ENCODE measurements around the gene RASL11B. TPM values are rescaled to one million over a fixed set of nuclear protein-coding genes. Genes with fewer than 3 reads are reported as not detected.

The RASL11B gene
- total and polyA plus RNA-seq, 10 of the 15 experiments (the other 5 are each of a cell fraction or from before 2014, with no cell fraction given), result 0.06 to 0.45 (median 0.08) TPM; not detected in 5

DNA sequence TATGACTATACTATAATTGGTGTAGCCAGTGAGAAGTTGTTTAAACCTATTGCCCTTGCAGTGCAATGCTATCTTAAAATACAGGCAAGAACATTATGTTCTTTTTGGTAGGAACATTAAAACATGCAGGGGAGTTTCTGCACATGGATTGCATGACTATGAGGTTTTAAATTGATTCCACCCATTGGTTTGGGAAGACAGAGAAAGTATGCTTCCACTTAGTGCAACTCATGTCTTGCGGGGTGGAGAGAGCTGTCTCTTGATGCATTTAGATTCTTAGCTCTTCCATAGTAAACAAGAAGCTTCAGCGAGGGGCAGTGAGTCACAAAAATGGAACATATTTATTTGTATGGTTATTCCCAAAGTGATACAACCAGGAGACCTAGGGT is 39.5 kb upstream of the RASL11B start:
- ATAC-seq (no peak), FAIRE-seq (no peak), DNase-seq (ENCODE audit: low read depth, low spot score) (no peak)
- intact Hi-C loops (cut with micrococcal nuclease; ENCODE audit: unreplicated experiment), result no loop called here
- Histone ChIP-seq H3K9me3 (replicated peaks; ENCODE audit: control insufficient read depth, insufficient read depth, low read length) (no peaks in the 10 kb centered on the region), H3K79me2 (ENCODE audit: control insufficient read depth, insufficient read depth, low read length) (no peaks in the 10 kb centered on the region), H3K36me3 (ENCODE audit: control insufficient read depth in 2 of 2, insufficient read depth in 2 of 2, low read length in 1 of 2) (no peaks in the 10 kb centered on the region), H3K4me3 (no peak overlapping the region), H3K27me3 (replicated peaks in 1 of 2; ENCODE audit: control insufficient read depth in 2 of 2, insufficient read depth in 2 of 2, low read length in 1 of 2) (no peaks in the 10 kb centered on the region), H3K4me2 (ENCODE audit: control insufficient read depth, insufficient read depth) (no peak overlapping the region), H3K4me1 (ENCODE audit: control insufficient read depth, insufficient read depth, low read length) (no peaks in the 10 kb centered on the region), H3K9ac (ENCODE audit: control insufficient read depth, insufficient read depth, low read length) (no peak overlapping the region), H2AFZ (ENCODE audit: control insufficient read depth, low read depth, low read length) (no peak overlapping the region), H4K20me1 (ENCODE audit: control insufficient read depth, insufficient read depth) (no peaks in the 10 kb centered on the region), H3K27ac (ENCODE audit: control insufficient read depth, insufficient read depth) (no peak overlapping the region)
- ChIA-PET POLR2A (interaction anchor here (0.6 kb wide), 1 partner anchor 8 kb away, joined by 4 read pairs; no protein-coding TSS in a partner anchor), SMC1A (ENCODE audit: uncharacterized antibody, unreplicated experiment) (no interaction called here), RAD21 (ENCODE audit: unreplicated experiment) (no interaction called here), CTCF (no interaction called here)
- in situ Hi-C loops (cut with MboI), result no loop called here
- WGBS (ENCODE audit: insufficient coverage, insufficient replicate concordance, low lambda C conversion rate, missing lambda C conversion rate), result 50% methylated on average over 2 of the region's 2 CpGs
- BruUV-seq (replicated peaks), result no TSS peak
- TF ChIP-seq ETV6 (conservative IDR thresholded peaks at IDR 0.05 in 1 of 2, IDR thresholded peaks at IDR 0.05 in 1 of 2; ENCODE audit: borderline replicate concordance in 1 of 2, low read depth in 1 of 2) (no peak), IKZF2 (IDR thresholded peaks at IDR 0.05) (no peak), BCL11A (IDR thresholded peaks at IDR 0.05; ENCODE audit: low read depth, low read length) (no peak), IRF4 (IDR thresholded peaks at IDR 0.05; ENCODE audit: low read depth, low read length) (no peak), SIX5 (IDR thresholded peaks at IDR 0.05; ENCODE audit: low read depth, low read length, severe bottlenecking) (no peak), SRF (IDR thresholded peaks at IDR 0.05; ENCODE audit: low read depth in 2 of 2, low read length in 2 of 2) (no peak), SMARCA5 (IDR thresholded peaks at IDR 0.05) (no peak), BACH1 (IDR thresholded peaks at IDR 0.05; ENCODE audit: borderline replicate concordance) (no peak), TAF1 (IDR thresholded peaks at IDR 0.05; ENCODE audit: borderline replicate concordance, low read depth, low read length) (no peak), MEF2A (IDR thresholded peaks at IDR 0.05; ENCODE audit: insufficient read depth, low read depth, low read length) (no peak), SMAD1 (IDR thresholded peaks at IDR 0.05; ENCODE audit: low read depth, partially characterized antibody) (no peak)
- TF ChIP-seq, protein P1, sequence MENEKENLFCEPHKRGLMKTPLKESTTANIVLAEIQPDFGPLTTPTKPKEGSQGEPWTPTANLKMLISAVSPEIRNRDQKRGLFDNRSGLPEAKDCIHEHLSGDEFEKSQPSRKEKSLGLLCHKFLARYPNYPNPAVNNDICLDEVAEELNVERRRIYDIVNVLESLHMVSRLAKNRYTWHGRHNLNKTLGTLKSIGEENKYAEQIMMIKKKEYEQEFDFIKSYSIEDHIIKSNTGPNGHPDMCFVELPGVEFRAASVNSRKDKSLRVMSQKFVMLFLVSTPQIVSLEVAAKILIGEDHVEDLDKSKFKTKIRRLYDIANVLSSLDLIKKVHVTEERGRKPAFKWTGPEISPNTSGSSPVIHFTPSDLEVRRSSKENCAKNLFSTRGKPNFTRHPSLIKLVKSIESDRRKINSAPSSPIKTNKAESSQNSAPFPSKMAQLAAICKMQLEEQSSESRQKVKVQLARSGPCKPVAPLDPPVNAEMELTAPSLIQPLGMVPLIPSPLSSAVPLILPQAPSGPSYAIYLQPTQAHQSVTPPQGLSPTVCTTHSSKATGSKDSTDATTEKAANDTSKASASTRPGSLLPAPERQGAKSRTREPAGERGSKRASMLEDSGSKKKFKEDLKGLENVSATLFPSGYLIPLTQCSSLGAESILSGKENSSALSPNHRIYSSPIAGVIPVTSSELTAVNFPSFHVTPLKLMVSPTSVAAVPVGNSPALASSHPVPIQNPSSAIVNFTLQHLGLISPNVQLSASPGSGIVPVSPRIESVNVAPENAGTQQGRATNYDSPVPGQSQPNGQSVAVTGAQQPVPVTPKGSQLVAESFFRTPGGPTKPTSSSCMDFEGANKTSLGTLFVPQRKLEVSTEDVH (IDR thresholded peaks at IDR 0.05; ENCODE audit: low read depth, partially characterized antibody), result no peak
- TF ChIP-seq, protein P2, sequence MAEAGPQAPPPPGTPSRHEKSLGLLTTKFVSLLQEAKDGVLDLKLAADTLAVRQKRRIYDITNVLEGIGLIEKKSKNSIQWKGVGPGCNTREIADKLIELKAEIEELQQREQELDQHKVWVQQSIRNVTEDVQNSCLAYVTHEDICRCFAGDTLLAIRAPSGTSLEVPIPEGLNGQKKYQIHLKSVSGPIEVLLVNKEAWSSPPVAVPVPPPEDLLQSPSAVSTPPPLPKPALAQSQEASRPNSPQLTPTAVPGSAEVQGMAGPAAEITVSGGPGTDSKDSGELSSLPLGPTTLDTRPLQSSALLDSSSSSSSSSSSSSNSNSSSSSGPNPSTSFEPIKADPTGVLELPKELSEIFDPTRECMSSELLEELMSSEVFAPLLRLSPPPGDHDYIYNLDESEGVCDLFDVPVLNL (IDR thresholded peaks at IDR 0.05; ENCODE audit: low read depth, low read length), result no peak
- TF ChIP-seq, protein P3, sequence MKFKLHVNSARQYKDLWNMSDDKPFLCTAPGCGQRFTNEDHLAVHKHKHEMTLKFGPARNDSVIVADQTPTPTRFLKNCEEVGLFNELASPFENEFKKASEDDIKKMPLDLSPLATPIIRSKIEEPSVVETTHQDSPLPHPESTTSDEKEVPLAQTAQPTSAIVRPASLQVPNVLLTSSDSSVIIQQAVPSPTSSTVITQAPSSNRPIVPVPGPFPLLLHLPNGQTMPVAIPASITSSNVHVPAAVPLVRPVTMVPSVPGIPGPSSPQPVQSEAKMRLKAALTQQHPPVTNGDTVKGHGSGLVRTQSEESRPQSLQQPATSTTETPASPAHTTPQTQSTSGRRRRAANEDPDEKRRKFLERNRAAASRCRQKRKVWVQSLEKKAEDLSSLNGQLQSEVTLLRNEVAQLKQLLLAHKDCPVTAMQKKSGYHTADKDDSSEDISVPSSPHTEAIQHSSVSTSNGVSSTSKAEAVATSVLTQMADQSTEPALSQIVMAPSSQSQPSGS (IDR thresholded peaks at IDR 0.05; ENCODE audit: low read length), result no peak
- TF ChIP-seq, protein P4, sequence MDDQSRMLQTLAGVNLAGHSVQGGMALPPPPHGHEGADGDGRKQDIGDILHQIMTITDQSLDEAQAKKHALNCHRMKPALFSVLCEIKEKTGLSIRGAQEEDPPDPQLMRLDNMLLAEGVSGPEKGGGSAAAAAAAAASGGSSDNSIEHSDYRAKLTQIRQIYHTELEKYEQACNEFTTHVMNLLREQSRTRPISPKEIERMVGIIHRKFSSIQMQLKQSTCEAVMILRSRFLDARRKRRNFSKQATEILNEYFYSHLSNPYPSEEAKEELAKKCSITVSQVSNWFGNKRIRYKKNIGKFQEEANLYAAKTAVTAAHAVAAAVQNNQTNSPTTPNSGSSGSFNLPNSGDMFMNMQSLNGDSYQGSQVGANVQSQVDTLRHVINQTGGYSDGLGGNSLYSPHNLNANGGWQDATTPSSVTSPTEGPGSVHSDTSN (IDR thresholded peaks at IDR 0.05; ENCODE audit: insufficient replicate concordance, low read depth, low read length), result no peak
- TF ChIP-seq, protein P5, sequence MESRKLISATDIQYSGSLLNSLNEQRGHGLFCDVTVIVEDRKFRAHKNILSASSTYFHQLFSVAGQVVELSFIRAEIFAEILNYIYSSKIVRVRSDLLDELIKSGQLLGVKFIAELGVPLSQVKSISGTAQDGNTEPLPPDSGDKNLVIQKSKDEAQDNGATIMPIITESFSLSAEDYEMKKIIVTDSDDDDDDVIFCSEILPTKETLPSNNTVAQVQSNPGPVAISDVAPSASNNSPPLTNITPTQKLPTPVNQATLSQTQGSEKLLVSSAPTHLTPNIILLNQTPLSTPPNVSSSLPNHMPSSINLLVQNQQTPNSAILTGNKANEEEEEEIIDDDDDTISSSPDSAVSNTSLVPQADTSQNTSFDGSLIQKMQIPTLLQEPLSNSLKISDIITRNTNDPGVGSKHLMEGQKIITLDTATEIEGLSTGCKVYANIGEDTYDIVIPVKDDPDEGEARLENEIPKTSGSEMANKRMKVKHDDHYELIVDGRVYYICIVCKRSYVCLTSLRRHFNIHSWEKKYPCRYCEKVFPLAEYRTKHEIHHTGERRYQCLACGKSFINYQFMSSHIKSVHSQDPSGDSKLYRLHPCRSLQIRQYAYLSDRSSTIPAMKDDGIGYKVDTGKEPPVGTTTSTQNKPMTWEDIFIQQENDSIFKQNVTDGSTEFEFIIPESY (IDR thresholded peaks at IDR 0.05), result no peak
